Activated CD8-positive, alpha-beta T cell treated with anti-CD3 and anti-CD28 coated beads for 36 hours (primary cell): ENCODE results near the gene KCNK7. TPM values are rescaled to one million over a fixed set of nuclear protein-coding genes. Genes with fewer than 3 reads are reported as not detected.

Experiments
- ATAC-seq: fragments of 200-7000 bp; cut with Tn5 transposase; one replicate; pipeline ENCODE4 v1.10.0; 2021; ENCODE audit warnings: mild to moderate bottlenecking, moderate library complexity
- CTCF ChIA-PET: fragments of 350-600 bp; sonication (Branson Sonifier 250); formaldehyde crosslinking; loops from one replicate; lab custom pipeline; 2021; ENCODE audit warnings: antibody characterized with exemption; lab: Charles Lee
- POLR2A ChIA-PET: fragments of 350-600 bp; sonication (Branson Sonifier 250); formaldehyde crosslinking; loops from one replicate; lab custom pipeline; 2021; ENCODE audit warnings: antibody characterized with exemption; lab: Charles Lee
- DNase-seq: peaks from one replicate; pipeline ENCODE4 v3.0.0-alpha.2; 2020
- H3K27ac Mint-ChIP-seq: one replicate; pipeline ENCODE4 v1.8.0; 2021; ENCODE audit warnings: mild to moderate bottlenecking, mixed read lengths
- H3K27me3 Mint-ChIP-seq: one replicate; pipeline ENCODE4 v1.8.0; 2021; ENCODE audit warnings: mixed read lengths
- H3K36me3 Mint-ChIP-seq: one replicate; pipeline ENCODE4 v1.8.0; 2021; ENCODE audit warnings: low read depth, mixed read lengths
- H3K4me1 Mint-ChIP-seq: one replicate; pipeline ENCODE4 v1.8.0; 2021; ENCODE audit warnings: low read depth, mixed read lengths
- H3K4me3 Mint-ChIP-seq: one replicate; pipeline ENCODE4 v1.8.0; 2021; ENCODE audit warnings: mild to moderate bottlenecking, moderate library complexity, mixed read lengths
- H3K9me3 Mint-ChIP-seq: one replicate; pipeline ENCODE4 v1.8.0; 2021; ENCODE audit warnings: mixed read lengths
- intact Hi-C: fragments of 100-400 bp; cut with micrococcal nuclease; formaldehyde crosslinking; loops from one replicate; pipeline ENCODE4 v1.10.0; 2022
- total RNA-seq, 2 experiments: library from RNA; stranded (reverse); gene quantifications; one replicate each; pipeline ENCODE4 v1.2.3, GENCODE V29; 2021
- TF ChIP-seq, protein P1 (sequence below): fragments of 200-600 bp; IDR thresholded peaks from one replicate; pipeline ENCODE4 v1.8.0; 2022; ENCODE audit warnings: antibody characterized with exemption, mild to moderate bottlenecking

KCNK7 gene
- total RNA-seq, 2 experiments from 2014 or later: 0.77 TPM; not detected in 1

DNA sequence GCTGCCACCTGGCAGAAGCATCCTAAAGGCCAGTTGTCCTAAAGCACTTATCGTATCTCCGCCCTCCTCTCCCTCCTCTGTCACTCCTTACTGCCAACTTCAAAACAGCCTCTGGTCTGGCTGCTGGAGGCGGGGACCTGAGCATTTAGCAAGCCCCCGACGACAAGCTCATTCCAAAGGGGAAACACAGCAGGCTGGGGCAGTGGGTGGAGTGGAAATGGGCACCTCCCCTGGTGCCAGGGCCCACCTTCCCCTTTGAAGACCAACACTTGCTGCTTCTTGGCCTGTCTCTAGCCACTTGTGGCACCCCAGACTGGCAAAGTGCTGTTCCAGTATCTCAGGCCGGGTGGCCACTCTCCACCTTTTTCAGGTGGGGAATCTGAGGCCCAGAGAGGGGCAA is 14.8 kb upstream of the KCNK7 start:
- H3K4me3 Mint-ChIP-seq: no peak overlapping the region
- H3K27me3 Mint-ChIP-seq: no peaks in the 10 kb centered on the region
- peaks cover 32% of the 10 kb centered on the region for H3K36me3 Mint-ChIP-seq
- H3K4me1 Mint-ChIP-seq: peaks cover 39% of the 10 kb centered on the region
- TF ChIP-seq, protein P1, sequence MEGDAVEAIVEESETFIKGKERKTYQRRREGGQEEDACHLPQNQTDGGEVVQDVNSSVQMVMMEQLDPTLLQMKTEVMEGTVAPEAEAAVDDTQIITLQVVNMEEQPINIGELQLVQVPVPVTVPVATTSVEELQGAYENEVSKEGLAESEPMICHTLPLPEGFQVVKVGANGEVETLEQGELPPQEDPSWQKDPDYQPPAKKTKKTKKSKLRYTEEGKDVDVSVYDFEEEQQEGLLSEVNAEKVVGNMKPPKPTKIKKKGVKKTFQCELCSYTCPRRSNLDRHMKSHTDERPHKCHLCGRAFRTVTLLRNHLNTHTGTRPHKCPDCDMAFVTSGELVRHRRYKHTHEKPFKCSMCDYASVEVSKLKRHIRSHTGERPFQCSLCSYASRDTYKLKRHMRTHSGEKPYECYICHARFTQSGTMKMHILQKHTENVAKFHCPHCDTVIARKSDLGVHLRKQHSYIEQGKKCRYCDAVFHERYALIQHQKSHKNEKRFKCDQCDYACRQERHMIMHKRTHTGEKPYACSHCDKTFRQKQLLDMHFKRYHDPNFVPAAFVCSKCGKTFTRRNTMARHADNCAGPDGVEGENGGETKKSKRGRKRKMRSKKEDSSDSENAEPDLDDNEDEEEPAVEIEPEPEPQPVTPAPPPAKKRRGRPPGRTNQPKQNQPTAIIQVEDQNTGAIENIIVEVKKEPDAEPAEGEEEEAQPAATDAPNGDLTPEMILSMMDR: no peak
- DNase-seq (no peak), ATAC-seq (no peak)
- intact Hi-C loops: no loop called here
- no peaks in the 10 kb centered on the region for H3K9me3 Mint-ChIP-seq
- H3K27ac Mint-ChIP-seq: peak overlapping the region; percentile 31
- ChIA-PET CTCF (interaction anchor here (1.1 to 6.0 kb wide), 6 partner anchors 16 to 90 kb away, joined by 3 to 47 read pairs (median 4); partner anchors contain the start of gene KCNK7), POLR2A (interaction anchor here (0.7 to 5.2 kb wide), 7 partner anchors 16 to 110 kb away, joined by 3 to 30 read pairs (median 4); partner anchors contain the start of genes EHBP1L1 and KCNK7)

- no peak overlapping the region for H3K4me3 Mint-ChIP-seq
- peaks cover 39% of the 10 kb centered on the region for H3K4me1 Mint-ChIP-seq
- no peak for ATAC-seq
- H3K9me3 Mint-ChIP-seq: no peaks in the 10 kb centered on the region
- ChIA-PET CTCF (interaction anchor here (1.1 to 6.0 kb wide), 5 partner anchors 16 to 91 kb away, joined by 3 to 47 read pairs (median 4); partner anchors contain the start of gene KCNK7), POLR2A (interaction anchor here (0.6 to 5.2 kb wide), 13 partner anchors 13 to 85 kb away, joined by 3 to 30 read pairs (median 4); partner anchors contain the start of genes EHBP1L1, KCNK7 and SCYL1)
- TF ChIP-seq, protein P1: no peak
- intact Hi-C loops: loop anchor here (2.0 kb wide), 1 partner anchor 15 kb away; the partner anchor contains the start of gene KCNK7
- DNase-seq: no peak
- peak overlapping the region; percentile 31 for H3K27ac Mint-ChIP-seq
- no peaks in the 10 kb centered on the region for H3K27me3 Mint-ChIP-seq
- H3K36me3 Mint-ChIP-seq: peaks cover 32% of the 10 kb centered on the region
Observed at GRCh38 chr11:65609665-65610064, 14.1 kb upstream of the KCNK7 start.

- no peak for DNase-seq
- POLR2A ChIA-PET: interaction anchor here (0.8 to 5.2 kb wide), 10 partner anchors 10 to 84 kb away, joined by 3 to 30 read pairs (median 4); partner anchors contain the start of genes KCNK7 and SCYL1
- intact Hi-C loops: loop anchor here (2.0 kb wide), 1 partner anchor 14 kb away; the partner anchor contains the start of gene KCNK7
- Mint-ChIP-seq H3K9me3 (no peaks in the 10 kb centered on the region), H3K27me3 (no peaks in the 10 kb centered on the region), H3K4me1 (peaks cover 39% of the 10 kb centered on the region), H3K4me3 (no peak overlapping the region), H3K27ac (peak overlapping the region; percentile 31), H3K36me3 (peaks cover 35% of the 10 kb centered on the region)
- TF ChIP-seq, protein P1: no peak
- no peak for ATAC-seq
- CTCF ChIA-PET: interaction anchor here (1.2 to 6.0 kb wide), 3 partner anchors 15 to 91 kb away, joined by 3 to 47 read pairs (median 9); partner anchors contain the start of gene KCNK7
Observed at GRCh38 chr11:65609229-65609628, 13.6 kb upstream of the KCNK7 start.

- no peak for ATAC-seq
- no peak for DNase-seq
- peaks cover 30% of the 10 kb centered on the region for H3K36me3 Mint-ChIP-seq
- no peak overlapping the region for H3K4me3 Mint-ChIP-seq
- ChIA-PET CTCF (interaction anchor here (1.0 to 1.1 kb wide), 2 partner anchors 14 to 67 kb away, joined by 3 to 4 read pairs; no protein-coding TSS in a partner anchor), POLR2A (interaction anchor here (1.0 to 1.4 kb wide), 3 partner anchors 11 to 20 kb away, joined by 3 to 9 read pairs (median 4); no protein-coding TSS in a partner anchor)
- intact Hi-C loops: loop anchor here (2.0 kb wide), 1 partner anchor 13 kb away; the partner anchor contains the start of gene KCNK7
- no peaks in the 10 kb centered on the region for H3K27me3 Mint-ChIP-seq
- TF ChIP-seq, protein P1: no peak
- peaks cover 35% of the 10 kb centered on the region for H3K4me1 Mint-ChIP-seq
- no peaks in the 10 kb centered on the region for H3K9me3 Mint-ChIP-seq
- no peak overlapping the region for H3K27ac Mint-ChIP-seq
Observed at GRCh38 chr11:65607614-65608426, 12.2 kb upstream of the KCNK7 start.
